Islet precursor cell (in vitro differentiated cells): ENCODE measurements around the gene MTHFD2L.
"Not testable (repeated sequence)": the region's sequence is repeated elsewhere in the genome, so short reads cannot be mapped to it uniquely, and the experiment has no call there.

Source experiments
- DNase-seq: peaks from one replicate; pipeline ENCODE4 v3.0.0-alpha.2; 2018

Gene MTHFD2L

DNA sequence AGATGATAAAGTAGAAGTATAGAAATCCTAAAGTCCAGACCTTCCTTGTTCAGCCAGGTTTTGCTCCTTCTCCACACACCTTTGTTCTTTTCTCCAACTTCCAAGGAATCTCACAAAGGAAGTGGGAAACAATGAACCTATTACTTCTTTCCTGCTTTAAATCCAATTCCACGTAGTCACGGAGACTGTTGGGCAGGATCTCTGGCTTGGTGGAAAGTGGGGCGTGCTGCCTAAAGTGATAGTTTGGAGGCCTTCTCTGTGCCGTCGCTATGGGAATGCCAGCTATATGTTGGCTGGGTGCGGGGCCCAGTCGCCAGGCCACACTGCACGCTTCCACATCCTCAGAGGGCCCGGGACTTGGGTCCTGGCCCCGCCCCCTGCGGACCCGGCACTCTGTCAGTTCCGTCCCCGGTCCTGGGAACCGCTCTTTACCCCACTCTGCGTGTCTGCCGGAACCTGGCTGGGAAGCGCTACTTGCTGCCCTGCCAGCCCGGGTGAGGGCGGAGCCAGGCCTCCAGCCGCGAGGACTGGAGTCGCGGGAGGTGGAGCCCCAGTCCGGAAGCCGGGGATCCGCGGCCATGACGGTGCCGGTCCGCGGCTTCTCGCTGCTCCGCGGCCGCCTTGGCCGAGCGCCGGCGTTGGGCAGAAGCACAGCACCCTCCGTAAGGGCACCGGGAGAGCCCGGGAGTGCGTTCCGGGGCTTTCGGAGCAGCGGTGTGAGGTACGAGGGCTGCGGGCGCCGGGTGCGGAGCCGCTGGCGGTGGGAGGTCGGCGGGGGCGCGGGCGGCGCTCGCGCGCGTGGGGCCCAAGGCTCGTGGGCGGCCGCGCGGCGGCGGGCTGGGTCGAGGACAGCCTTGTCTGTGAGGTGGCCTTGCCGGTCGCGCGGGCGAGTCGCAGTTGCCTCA lies at the start of gene MTHFD2L:
TSS of gene MTHFD2L (plus strand) at position 558 of the 905 bp plus-strand sequence. CDS start at position 579, 21 bp downstream.
- peak; percentile 99 for DNase-seq

GRCh38 chr4:74108457-74109115 lies 49.3 kb upstream of the MTHFD2L start:
- no peak for DNase-seq

GRCh38 chr4:74109116-74109869 lies 48.6 kb upstream of the MTHFD2L start:
- peak; percentile 91 for DNase-seq

- DNase-seq, result no peak
Measured at GRCh38 chr4:74109870-74110605, 47.9 kb upstream of the MTHFD2L start.

DNA sequence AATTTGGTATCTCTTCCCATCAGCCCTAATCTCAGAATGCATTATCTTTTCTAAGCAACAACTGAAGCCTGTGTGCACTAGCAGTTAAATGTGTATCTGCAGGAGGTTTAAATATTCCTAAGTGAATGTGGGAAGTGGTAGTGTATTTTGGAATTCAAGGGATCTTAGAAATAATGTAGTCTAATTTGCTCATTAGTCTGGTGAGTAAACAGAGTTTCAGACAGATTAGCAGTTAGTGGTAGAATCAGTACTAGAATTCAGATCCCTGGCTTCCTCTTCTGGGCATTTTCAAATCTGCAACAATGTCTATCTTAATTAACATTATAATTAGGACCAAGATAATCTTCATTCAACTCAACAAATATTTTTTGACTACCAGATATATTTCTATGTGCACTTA lies 47.2 kb upstream of the MTHFD2L start:
- DNase-seq, result no peak

DNA sequence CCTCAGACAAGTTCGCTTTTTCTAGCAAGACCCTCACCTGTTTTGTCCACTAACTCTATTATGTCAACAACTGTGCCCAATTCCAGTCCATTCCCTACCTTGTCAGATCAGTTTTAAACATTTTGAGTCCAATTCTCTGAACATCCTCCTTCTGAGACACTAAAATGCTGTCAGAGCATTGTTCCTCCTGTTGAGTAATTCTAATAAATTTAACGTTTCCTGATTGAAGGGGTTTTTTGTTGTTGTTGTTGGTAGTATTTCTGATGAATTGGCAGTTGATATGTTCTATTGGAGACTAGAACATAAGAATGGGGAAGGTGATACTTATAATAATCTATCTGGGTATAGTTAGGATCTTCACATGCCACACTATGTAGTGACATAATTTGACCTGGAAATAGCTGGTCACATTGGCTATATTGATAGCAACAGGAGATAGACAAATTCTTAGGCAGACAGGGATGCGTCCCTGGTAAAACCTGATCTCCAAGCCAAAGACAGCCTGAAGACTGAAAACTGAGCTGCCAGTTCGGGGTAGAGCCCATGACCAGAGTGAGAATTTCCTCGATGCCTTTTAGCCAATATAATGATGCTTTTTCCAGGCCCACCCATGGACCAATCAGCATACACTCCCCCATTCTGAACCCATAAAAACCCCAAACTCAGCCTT lies 46.5 kb upstream of the MTHFD2L start:
- no peak for DNase-seq

DNA sequence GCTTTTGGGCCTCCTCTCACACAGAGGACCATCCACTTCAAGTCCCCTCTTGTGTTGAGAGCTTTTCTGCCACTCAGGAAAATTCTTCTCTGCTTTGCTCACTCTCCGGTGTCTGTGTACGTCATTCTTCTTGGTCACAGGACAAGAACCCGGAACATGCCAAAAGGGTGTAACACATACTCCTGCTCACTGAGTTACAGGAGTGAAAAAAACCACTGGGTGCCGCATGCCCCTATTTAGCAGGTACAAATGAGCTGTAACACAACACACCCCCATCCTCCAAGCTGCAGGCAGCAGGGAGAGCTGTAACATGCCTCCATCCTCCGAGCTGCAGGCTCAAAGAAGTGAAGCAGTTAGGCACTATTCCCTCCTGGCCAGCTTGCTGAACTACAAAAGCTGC lies 45.9 kb upstream of the MTHFD2L start:
- peak; percentile 59 for DNase-seq

DNA sequence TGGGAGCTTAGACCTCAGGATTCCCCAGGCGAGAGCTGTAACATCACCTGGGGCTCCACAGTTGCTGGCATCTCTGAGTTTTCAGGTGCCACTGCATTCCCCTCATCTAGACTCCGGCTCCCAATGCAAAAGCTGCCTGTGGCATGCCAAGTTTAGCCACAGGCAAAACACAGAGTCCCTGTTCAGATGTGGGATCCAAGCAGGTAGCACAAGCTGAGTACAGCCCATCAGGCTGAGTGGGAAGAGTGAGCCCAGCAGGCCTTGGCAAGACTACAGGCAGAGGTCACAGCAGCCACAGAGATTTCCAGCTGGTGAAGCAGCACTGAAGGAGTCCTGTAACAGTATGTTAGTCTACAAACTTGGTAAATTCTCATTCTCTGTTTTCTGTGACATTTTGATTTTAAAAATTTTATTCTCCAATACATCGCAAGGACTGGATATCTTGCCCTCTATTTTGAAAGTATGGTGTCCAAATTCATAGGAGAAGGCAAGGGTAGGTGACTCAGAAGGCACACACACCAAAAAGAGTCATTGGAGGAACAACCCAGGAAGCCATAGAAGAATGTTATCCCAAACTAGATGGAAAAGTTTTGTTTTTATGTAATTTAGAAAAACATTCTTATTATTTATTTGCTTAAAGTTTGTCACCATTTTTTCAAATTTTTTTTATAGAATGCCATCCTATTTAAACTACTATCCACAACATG lies 45.4 kb upstream of the MTHFD2L start:
- no peak for DNase-seq

- DNase-seq, result no peak
Measured at GRCh38 chr4:74114234-74114633, 43.7 kb upstream of the MTHFD2L start.

GRCh38 chr4:74117024-74117534 lies 40.8 kb upstream of the MTHFD2L start:
- DNase-seq, result peak; percentile 79

DNA sequence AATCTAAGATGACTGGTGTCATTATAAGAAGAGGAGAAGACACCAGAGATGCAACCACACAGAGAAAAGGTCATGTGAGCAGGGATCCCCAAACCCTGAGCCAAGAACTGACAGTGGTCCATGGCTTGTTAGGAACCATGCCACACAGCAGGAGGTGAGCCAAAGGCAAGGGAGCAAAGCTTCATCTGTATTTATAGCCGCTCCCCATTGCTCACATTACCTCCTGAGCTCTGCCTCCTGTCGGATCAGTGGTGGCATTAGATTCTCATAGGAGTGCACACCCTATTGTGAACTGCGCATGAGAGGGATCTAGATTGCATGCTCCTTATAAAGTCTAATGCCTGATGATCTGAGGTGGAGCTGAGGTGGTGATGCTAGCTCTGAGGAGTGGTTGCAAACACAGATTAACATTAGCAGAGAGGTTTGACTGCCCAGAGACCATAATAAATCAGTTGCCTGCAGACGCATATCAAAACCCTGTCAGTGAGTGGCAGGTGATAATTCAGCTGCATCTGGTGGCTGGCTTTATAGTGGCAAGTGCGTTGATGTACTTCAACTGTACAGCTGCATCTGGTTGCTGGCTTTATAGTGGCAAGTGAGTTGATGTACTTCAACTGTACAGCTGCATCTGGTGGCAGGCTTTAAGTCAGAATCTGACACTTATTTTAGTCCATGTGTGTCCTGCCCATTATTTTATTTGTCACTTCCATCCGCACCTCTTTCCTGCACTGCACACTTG lies 39.1 kb upstream of the MTHFD2L start:
- no peak for DNase-seq

DNA sequence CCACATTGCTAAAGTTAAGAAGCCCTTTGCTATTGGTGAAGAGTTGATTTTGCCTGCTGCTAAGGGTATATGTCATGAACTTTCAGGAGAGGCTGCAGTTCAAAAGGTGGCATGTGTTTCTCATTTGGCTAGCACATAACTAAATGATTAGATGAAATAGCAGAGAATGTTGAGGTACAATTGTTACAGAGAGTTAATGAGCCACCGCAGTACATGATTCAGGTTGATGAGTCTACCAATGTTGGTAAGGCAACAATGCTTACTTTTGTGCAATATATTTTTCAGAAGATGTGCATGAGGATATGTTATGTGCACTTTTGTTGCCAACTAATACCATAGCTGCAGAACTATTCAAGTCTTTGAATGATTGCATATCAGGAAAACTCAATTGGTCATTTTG lies 37.8 kb upstream of the MTHFD2L start:
- no peak for DNase-seq

DNA sequence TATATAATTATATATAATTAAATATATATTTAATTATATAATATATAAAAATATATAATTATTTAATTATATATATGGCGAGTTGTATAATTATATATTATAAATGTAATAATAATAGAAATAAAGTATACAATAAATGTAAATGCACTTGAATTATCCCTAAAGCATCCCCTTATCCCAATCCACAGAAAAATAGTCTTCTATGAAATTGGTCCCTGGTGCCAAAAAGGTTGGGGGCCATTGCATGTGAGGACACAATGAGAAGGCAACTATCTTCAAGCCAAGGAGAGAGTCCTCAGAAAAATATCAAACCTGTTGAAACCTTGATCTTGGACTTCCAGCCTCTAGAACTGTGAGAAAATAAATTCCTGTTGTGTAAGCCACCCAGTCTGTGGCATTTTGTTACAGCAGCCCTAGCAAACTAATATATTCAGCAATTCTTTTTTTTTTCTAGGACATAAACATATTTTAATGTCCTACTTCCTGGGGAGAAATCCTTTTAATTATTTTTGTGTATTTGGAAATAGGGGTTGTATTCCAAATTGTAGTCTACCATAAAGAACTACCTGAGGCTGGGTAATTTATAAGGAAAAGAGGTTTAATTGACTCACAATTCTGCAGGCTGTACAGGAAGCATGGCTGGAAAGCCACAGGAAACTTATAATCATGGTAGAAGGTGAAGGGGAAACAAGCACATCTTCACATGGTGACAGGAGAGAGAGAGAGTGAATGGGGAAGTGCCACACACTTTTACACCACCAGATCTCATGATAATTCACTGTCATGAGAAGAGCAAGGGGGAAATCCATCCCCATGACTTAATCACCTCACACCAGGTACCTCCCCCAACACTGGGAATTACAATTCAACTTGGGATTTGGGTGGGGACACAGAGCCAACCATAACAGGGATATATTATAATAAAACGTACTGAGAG lies 36.0 kb upstream of the MTHFD2L start:
- DNase-seq, result no peak

- DNase-seq, result no peak
Measured at GRCh38 chr4:74123065-74123728, 34.7 kb upstream of the MTHFD2L start.

DNA sequence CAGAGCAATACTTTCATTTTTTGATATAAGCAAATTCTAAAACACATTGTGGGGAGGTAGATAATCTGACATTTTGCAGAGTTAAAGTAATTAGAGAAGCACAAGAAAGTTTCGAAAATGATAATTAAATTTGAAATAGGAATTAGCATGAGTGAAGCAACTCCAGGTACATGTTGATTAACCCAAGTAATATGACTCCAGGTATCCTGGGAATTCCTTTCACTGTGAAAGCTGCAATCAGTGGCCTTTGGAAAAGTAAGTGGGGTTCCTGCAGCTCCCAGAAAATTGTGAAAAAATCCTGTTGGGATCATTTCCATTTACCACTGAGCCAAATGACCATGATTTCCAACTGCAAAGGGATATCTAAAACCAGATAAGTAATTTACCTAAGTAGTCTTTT lies 32.9 kb upstream of the MTHFD2L start:
- DNase-seq, result no peak

DNA sequence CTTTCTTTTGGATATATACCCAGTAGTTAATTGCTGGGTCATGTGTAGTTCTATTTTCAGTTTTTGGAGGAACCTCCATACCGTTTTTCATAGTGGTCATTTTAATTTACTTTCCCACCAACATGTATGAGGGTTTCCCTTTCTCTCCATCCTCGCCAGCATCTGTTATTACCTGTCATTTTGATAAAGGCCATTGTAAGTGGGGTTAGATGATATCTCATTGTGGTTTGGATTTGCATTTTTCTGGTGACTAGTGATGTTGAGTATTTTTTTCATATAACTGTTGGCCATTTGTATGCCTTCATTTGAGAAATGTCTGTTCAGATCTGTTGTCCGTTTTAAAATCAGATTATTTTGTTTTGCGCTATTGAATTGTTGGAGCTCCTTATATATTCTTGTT lies 30.2 kb upstream of the MTHFD2L start:
- no peak for DNase-seq

DNA sequence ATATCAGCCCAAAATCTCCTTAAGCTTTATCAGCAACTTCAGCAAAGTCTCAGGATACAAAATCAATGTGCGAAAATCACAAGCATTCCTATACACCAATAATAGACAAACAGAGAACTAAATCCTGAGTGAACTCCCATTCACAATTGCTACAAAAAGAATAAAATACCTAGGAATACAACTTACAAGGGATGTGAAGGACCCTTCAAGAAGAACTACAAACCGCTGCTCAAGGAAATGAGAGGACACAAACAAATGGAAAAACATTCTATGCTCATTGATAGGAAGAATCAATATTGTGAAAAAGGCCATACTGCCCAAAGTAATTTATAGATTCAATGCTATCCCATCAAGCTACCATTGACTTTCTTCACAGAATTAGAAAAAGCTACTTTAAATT lies 27.1 kb upstream of the MTHFD2L start:
- not testable (repeated sequence) for DNase-seq

DNA sequence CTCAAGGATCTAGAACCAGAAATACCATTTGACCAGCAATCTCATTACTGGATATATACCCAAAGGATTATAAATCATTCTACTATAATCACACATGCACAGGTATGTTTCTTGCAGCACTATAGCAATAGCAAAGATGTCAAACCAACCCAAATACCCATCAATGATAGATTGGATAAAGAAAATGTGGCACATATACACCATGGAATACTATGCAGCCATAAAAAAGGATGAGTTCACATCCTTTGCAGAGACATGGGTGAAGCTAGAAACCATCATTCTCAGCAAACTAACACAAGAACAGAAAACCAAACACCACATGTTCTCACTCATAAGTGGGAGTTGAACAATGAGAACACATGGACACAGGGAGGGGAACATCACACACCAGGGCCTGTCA lies 25.7 kb upstream of the MTHFD2L start:
- DNase-seq, result not testable (repeated sequence)

DNA sequence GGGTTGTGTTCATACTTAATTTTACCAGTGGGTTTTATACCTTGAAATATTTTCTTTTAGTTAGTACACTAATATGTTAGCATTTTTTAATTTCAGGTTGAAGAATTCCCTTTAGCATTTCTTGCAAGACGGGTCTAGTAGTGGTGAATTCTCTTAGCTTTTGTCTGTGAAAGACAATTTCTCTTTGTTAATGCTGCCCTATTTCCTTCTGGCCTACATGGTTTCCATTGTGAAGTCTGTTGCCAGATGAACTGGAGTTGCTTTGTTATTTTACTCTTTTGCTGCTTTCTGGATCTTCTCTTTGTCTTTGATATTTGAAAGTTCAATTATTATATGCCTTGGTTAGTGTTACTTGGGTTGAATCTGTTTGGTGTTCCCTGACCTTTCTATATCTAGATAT lies 25.0 kb upstream of the MTHFD2L start:
- no peak for DNase-seq
